ENCODE measurements around the gene SIRT3.

Gene SIRT3

DNA sequence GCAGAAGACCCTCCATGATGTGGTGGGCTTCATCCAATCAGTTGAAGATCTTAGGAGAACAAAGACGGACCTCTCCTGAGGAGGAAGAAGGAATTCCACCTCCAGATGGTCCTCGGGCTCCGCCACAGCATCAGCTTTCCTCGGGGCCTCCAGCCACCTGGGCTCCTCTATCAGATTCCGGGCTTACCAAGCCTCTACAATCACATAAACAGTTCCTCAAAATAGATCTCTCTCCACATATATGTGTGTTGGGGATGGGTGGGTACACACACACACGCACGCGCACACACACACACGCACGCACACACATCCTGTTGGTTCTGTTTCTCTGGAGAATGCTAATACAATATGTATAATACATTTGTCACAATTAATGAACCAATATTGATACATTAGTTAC, 23.3 kb upstream of the SIRT3 start:
- H3K9ac ChIP-seq (ENCODE audit: low read depth, low read length) = no peak overlapping the region
- no peaks in the 10 kb centered on the region for H3K4me1 ChIP-seq (ENCODE audit: insufficient read depth, low read length)
- no peaks in the 10 kb centered on the region for H3K36me3 ChIP-seq (ENCODE audit: insufficient read depth, low read length)
- H3K9me3 ChIP-seq (ENCODE audit: control insufficient read depth, insufficient read depth, low read length) = peaks cover 3% of the 10 kb centered on the region; the same call in 1 of the 2 replicates

DNA sequence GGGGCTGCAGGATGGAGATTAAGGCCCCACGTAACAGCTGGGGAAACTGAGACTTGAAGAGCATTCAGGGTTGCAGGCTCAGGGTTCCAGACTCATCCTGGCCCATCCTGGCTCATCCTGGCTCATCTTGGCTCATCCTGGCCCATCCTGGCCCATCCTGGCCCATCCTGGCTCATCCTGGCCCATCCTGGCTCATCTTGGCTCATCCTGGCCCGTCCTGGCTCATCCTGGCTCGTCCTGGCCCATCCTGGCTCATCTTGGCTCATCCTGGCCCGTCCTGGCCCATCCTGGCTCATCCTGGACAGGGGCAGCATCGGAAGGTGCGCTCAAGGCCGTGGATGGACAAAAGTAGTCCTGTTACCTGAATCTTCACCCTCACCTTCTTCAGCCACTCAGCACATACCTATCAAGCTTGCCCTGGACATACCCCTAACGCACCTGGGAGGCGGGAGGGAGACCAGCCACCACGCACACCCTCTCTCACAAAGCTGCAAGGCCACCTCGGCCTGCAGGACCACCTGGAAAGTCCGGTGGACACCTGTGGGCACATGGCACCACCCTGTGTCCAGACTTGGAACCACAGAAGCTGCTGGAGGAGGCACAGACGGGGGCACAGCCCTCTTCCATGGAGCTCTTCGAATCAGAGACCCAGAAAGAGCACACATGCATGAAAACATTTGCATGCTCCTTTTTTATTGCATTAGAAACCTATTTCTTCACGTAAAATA, 21.8 kb upstream of the SIRT3 start:
- no peak overlapping the region for H3K9ac ChIP-seq (ENCODE audit: low read depth, low read length)
- no peaks in the 10 kb centered on the region for H3K4me1 ChIP-seq (ENCODE audit: insufficient read depth, low read length)
- H3K36me3 ChIP-seq (ENCODE audit: insufficient read depth, low read length) = no peaks in the 10 kb centered on the region; the same call in 1 of the 2 replicates
- H3K9me3 ChIP-seq (ENCODE audit: control insufficient read depth, insufficient read depth, low read length) = peaks cover 3% of the 10 kb centered on the region; the same call in 1 of the 2 replicates

DNA sequence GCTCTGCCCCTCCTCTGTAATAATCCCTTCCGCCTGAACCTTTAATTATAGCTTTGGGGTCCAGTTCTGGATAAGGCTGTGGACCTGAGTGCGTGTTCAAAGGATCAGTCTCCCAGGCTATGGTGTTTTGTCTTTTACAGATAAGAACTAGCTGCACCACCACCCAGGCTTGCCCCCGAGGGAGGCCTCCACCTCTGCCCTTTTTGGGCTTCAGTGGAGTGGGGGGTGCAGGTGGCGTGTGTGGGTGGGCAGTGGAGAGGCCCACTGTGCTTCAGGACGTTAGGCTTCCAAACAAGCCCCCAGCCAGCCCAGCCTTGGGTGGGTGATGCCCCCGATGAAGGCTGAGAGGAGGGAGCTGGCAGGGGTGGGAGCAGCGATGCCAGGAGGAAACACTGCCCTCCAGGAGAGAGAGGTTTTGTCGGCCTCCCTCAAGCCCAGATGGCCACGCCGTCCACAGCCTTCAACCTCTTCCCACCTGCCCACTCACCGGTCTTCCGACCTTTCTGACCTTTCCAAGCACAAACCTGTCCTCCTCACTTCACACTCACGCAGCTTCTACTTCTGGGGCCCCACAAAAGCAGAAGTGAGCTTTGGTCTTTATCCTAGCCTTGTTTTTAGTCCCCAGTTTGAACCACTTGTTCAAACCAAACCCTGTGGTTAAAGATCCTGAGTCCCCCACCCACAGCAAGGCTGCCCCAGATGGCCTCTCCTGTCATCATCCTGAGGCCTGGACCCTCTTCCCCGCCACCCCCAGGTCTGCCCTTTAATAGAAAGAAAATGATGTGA, 21.0 kb upstream of the SIRT3 start:
- Histone ChIP-seq H3K9ac (ENCODE audit: low read depth, low read length) (no peak overlapping the region), H3K4me1 (ENCODE audit: insufficient read depth, low read length) (no peaks in the 10 kb centered on the region), H3K36me3 (ENCODE audit: insufficient read depth, low read length) (peaks cover under 1% of the 10 kb centered on the region; the same call in 1 of the 2 replicates), H3K9me3 (ENCODE audit: control insufficient read depth, insufficient read depth, low read length) (peaks cover 3% of the 10 kb centered on the region; the same call in 1 of the 2 replicates)

DNA sequence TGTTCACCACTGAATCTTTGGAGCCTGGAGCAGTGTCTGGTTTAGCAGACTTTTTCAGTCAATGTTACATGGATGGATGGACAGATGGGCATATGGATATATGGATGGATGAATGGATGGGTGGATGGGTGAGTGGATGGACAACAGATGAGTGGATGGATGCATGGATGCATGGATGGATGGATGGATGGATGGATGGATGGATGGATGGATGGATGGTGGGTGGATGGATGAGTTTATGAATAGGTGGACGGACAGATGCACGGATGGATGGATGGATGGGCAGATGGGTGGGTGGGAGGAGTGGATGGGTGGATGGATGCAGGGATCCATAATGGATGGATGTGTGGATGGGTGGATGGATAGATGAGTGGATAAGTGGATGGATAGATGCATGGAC, 19.7 kb upstream of the SIRT3 start:
- Histone ChIP-seq H3K36me3 (ENCODE audit: insufficient read depth, low read length) (peaks cover 6% of the 10 kb centered on the region; the same call in 1 of the 2 replicates), H3K9ac (ENCODE audit: low read depth, low read length) (no peak overlapping the region), H3K9me3 (ENCODE audit: control insufficient read depth, insufficient read depth, low read length) (no peaks in the 10 kb centered on the region), H3K4me1 (ENCODE audit: insufficient read depth, low read length) (no peaks in the 10 kb centered on the region)

DNA sequence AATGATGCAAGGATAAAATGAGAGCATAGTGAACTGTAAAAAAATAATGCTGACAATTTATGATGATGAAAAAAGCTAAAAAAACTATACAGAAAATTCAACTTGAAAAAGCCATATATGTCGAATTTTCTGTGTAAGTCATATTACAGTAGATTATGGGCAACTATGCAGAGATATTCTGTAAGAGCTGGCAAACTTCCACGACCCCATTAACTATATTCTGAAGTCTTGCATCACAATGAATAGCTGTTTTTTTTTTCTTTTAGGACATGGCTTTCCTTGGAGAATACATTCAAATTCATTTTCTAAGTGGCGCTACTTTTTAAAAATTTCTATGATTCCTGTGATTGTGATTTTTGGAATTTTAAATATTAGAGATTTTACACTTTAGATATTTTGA, 19.0 kb upstream of the SIRT3 start:
- Histone ChIP-seq H3K9ac (ENCODE audit: low read depth, low read length) (no peak overlapping the region), H3K36me3 (ENCODE audit: insufficient read depth, low read length) (peaks cover 6% of the 10 kb centered on the region; the same call in 1 of the 2 replicates), H3K9me3 (ENCODE audit: control insufficient read depth, insufficient read depth, low read length) (no peaks in the 10 kb centered on the region), H3K4me1 (ENCODE audit: insufficient read depth, low read length) (no peaks in the 10 kb centered on the region)

DNA sequence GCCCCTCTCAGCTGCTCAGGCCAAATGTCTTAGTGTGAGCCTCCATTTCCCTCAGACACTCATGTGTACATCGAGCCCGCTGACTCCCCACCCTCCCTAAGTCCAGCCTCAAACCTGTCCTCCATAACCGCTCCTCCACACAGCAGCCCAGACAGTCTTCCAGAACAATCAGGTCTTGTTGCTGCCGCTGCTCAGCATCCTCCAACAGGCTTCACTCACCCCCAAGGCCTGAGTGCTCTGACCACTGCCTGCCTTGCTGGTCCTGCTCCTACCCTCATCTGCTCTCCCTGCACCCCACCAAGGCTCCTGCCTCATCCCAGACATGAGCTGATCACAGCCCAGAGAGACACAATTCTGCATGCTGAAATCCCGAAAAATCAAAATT, 17.7 kb upstream of the SIRT3 start:
- Histone ChIP-seq H3K36me3 (ENCODE audit: insufficient read depth, low read length) (peaks cover 10% of the 10 kb centered on the region), H3K9ac (ENCODE audit: low read depth, low read length) (no peak overlapping the region)

DNA sequence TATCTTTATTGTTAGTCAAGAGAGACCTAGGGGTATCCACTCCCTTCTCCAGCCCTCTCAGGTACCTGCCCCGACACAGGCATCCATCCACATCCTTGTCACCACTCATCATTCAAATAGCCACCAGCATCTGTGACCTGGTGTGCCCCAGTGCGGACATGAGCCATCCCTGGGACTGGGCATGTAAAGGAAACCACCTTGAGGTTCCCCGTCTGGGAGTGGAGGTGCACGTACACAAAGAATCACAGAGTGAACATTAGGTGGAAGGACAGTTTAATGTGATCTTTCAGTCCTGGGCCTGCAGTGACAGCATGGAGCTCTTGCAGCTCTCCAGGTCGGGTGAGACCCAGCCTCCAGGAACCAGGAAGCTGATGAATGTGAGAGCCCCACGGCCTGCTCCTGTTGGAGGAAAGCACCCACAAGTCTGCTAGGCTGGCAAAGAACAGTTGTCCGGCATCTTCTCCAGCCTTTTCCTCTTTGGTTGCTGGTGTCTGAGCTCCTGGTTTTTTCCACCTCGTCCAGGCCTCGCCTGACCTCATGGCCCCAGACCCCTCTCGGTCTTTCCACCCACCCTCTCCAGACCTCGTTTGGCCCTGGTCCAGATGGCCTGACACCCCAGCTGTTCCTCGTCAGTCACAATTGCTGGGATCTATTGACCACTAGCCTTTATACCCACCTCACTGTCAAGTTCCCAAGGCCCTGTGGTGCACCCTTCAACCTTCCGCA, 17.2 kb upstream of the SIRT3 start:
- no peaks in the 10 kb centered on the region for H3K4me1 ChIP-seq (ENCODE audit: insufficient read depth, low read length)
- peaks cover 15% of the 10 kb centered on the region for H3K36me3 ChIP-seq (ENCODE audit: insufficient read depth, low read length)

More for the DNA sequence above, 17.7 kb upstream of the SIRT3 start:
- no peaks in the 10 kb centered on the region for H3K9me3 ChIP-seq (ENCODE audit: control insufficient read depth, insufficient read depth, low read length)
- H3K4me1 ChIP-seq (ENCODE audit: insufficient read depth, low read length) = no peaks in the 10 kb centered on the region

DNA sequence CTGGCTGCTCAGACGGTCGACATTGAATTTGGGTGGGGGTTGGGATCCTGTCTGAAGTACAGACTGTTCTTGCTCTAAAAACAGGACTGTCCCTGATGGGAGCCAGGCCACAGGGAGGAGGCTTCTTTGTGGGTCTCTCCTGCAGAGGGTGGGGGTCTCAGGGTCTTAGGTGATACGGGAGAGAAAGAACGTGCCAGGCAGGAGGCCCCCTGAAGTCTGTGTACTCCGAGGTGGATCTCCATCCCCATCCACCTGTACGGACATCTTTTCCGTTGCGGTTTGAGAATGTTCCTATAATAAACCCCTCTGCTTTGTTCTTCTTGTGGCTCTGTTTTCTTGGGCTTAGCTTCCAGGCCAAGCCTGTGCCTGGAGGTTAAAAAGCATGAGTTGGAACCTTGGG, 16.5 kb upstream of the SIRT3 start:
- no peaks in the 10 kb centered on the region for H3K4me1 ChIP-seq (ENCODE audit: insufficient read depth, low read length)
- H3K9ac ChIP-seq (ENCODE audit: low read depth, low read length) = no peak overlapping the region
- H3K9me3 ChIP-seq (ENCODE audit: control insufficient read depth, insufficient read depth, low read length) = no peaks in the 10 kb centered on the region
- H3K36me3 ChIP-seq (ENCODE audit: insufficient read depth, low read length) = peaks cover 18% of the 10 kb centered on the region

More for the DNA sequence above, 17.2 kb upstream of the SIRT3 start:
- no peak overlapping the region for H3K9ac ChIP-seq (ENCODE audit: low read depth, low read length)
- no peaks in the 10 kb centered on the region for H3K9me3 ChIP-seq (ENCODE audit: control insufficient read depth, insufficient read depth, low read length)

DNA sequence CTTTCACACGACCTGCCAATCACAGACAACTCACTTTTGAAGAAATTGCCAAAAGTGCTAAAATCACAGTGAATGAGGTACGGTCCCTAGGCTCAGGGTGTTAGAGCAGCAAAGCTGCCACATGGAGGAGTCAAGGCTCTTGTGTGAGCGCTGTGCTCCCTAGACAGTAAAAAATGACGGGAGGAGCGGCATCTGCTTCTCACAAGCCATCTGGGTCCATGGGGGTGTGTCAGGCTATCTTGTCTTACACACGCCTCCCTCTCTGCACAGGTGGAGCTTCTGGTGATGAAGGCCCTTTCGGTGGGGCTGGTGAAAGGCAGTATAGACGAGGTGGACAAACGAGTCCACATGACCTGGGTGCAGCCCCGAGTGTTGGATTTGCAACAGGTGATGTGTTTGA, 15.4 kb upstream of the SIRT3 start:
- peaks cover 21% of the 10 kb centered on the region for H3K36me3 ChIP-seq (ENCODE audit: insufficient read depth, low read length)
- H3K4me1 ChIP-seq (ENCODE audit: insufficient read depth, low read length) = no peaks in the 10 kb centered on the region
- H3K9me3 ChIP-seq (ENCODE audit: control insufficient read depth, insufficient read depth, low read length) = no peaks in the 10 kb centered on the region
- H3K9ac ChIP-seq (ENCODE audit: low read depth, low read length) = no peak overlapping the region

DNA sequence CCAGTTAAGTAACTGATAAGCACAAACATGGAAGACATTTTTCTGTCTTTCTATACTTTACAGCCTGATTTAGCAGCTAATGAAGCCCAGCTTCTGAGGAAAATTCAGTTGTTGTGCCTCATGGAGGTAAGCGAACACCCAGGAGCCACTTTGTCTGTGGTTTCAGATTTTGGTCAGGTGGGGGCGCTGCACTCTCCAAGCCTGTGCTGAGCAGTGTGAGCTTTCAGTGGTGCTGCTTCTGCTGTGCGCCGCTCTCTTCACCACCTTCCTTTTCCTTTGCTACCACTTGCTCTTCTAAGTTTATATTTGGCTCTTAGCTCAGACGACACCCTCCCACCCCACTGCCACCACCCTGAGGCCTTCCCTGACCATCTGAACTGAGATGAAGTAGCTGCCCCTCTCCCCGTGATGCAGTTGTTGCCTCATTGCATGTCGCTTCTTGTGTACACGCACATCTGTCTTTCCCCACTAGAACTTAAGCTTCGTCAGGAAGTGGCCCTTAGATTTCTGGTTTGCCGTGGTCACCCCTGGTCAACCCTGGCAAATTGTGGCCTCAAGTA, 14.7 kb upstream of the SIRT3 start:
- Histone ChIP-seq H3K9me3 (ENCODE audit: control insufficient read depth, insufficient read depth, low read length) (no peaks in the 10 kb centered on the region), H3K9ac (ENCODE audit: low read depth, low read length) (no peak overlapping the region), H3K36me3 (ENCODE audit: insufficient read depth, low read length) (peaks cover 23% of the 10 kb centered on the region), H3K4me1 (ENCODE audit: insufficient read depth, low read length) (no peaks in the 10 kb centered on the region)

DNA sequence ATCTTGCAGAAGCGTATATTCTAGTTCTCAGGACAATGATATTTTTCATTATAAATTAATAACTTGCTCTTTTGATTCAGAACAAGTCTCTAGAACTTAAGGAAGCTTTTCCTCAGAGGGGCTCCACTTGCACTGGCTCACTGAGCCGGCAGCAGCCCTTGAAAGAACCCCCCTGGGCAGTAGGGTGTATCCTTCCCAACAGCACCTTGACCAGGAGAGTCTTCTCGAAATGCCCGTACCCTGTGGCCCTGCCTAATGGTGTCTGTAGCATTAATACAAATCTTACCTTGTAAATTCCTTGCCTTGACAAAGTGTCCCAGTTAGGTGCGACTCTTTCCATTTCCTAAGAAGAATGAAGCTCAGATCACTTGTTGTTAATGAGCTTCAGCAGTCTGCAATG, 14.1 kb upstream of the SIRT3 start:
- no peaks in the 10 kb centered on the region for H3K9me3 ChIP-seq (ENCODE audit: control insufficient read depth, insufficient read depth, low read length)
- peaks cover 28% of the 10 kb centered on the region for H3K36me3 ChIP-seq (ENCODE audit: insufficient read depth, low read length)
- no peaks in the 10 kb centered on the region for H3K4me1 ChIP-seq (ENCODE audit: insufficient read depth, low read length)
- no peak overlapping the region for H3K9ac ChIP-seq (ENCODE audit: low read depth, low read length)

DNA sequence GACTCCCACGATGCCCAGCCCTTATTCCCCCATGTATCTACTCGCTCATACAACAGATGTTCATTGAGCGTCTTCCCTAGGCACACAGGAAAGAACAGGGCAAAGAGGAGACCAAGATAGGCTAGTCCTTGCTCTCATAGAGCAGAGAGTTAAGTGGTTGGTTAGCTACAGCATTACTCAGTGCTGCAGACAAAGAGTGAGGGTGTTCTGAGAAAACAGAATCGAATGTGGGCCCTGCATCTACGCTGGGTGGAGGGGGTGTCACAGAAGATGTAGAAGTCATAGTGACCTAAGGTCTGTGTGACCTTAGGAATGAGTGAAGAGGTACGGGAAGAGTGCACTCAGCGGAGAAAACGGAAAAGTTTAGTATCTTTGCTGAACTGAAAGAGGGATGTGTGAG, 12.9 kb upstream of the SIRT3 start:
- no peaks in the 10 kb centered on the region for H3K4me1 ChIP-seq (ENCODE audit: insufficient read depth, low read length)
- no peak overlapping the region for H3K9ac ChIP-seq (ENCODE audit: low read depth, low read length)
- peaks cover 31% of the 10 kb centered on the region for H3K36me3 ChIP-seq (ENCODE audit: insufficient read depth, low read length)
- no peaks in the 10 kb centered on the region for H3K9me3 ChIP-seq (ENCODE audit: control insufficient read depth, insufficient read depth, low read length)

DNA sequence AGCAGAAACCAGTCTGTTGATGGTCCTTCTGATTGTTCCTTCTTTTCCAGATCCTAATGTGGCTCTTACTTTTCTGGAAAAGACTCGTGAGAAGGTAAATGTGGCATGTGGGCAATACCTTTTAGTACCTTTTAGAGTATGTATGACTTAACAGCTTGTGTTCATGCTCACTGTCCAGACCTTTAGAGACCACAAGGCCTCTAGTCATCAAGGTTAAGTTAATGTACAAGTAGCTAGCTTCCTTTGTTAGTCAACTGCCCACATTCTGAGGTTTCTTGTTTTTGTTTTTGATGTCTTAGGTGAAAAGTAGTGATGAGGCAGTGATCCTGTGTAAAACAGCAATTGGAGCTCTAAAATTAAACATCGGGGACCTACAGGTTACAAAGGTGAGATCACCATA, 8.2 kb upstream of the SIRT3 start:
- H3K9ac ChIP-seq (ENCODE audit: low read depth, low read length) = no peak overlapping the region

DNA sequence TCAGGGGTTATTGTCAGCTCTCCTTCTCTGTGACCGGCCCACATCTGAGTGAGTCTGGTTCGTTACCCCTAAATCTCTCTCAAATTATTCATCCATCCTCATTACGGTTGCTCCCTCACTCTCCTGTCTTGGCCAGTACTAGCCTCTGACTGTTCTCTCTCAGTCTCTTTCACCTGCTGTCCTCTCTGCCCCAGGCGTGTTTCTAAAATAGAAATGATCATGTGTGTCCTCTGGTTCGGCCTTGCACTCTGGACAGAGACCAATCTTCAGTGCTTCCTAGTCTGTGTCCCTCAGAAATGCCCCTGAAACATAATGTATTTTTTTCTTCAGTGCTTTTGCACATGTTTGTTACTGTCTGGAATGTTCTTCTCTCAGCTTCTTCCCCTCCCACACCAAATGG, 5.5 kb upstream of the SIRT3 start:
- Histone ChIP-seq H3K9ac (ENCODE audit: low read depth, low read length) (no peak overlapping the region), H3K4me1 (ENCODE audit: insufficient read depth, low read length) (peaks cover 3% of the 10 kb centered on the region; the same call in 1 of the 2 replicates), H3K36me3 (ENCODE audit: insufficient read depth, low read length) (peaks cover 17% of the 10 kb centered on the region)

More for the DNA sequence above, 8.2 kb upstream of the SIRT3 start:
- Histone ChIP-seq H3K4me1 (ENCODE audit: insufficient read depth, low read length) (no peaks in the 10 kb centered on the region), H3K36me3 (ENCODE audit: insufficient read depth, low read length) (peaks cover 28% of the 10 kb centered on the region), H3K9me3 (ENCODE audit: control insufficient read depth, insufficient read depth, low read length) (no peaks in the 10 kb centered on the region)

More for the DNA sequence above, 5.5 kb upstream of the SIRT3 start:
- H3K9me3 ChIP-seq (ENCODE audit: control insufficient read depth, insufficient read depth, low read length) = no peaks in the 10 kb centered on the region

Data from ES-I3 (cell line).